IMR-90 (cell line): ENCODE results near the gene OR5M11. TPM values are rescaled to one million over a fixed set of nuclear protein-coding genes. Genes with fewer than 3 reads are reported as not detected.

Experiments
- polyA plus RNA-seq, 3 experiments: library from polyadenylated mRNA; depleted of rRNA; stranded (reverse); fragments of >200 nt; gene quantifications; 2 replicates each; pipeline ENCODE4 v1.2.3, GENCODE V29; 2012; ENCODE audit warnings: low replicate concordance in 1 of 3
- total RNA-seq: library from RNA; depleted of rRNA; stranded (reverse); fragments of >200 nt; gene quantifications from 2 replicates; pipeline ENCODE4 v1.2.3, GENCODE V29; 2012; rRNA removed

The OR5M11 gene
- total and polyA plus RNA-seq, 2 of the 4 experiments (the other 2 are of a cell fraction) = not detected

Other genes with a start within 250 kb of the OR5M11 start
- gene OR8K3, start 228.1 kb downstream of the OR5M11 start, total RNA-seq = not detected in 2 replicates
- gene OR8K3, start 228.1 kb downstream of the OR5M11 start, polyA plus RNA-seq (2012; rRNA removed) = not detected in 2 replicates
- gene OR8K1, start 197.2 kb downstream of the OR5M11 start, total RNA-seq = not detected in 2 replicates
- not detected in 2 replicates for gene OR8K1, start 197.2 kb downstream of the OR5M11 start, polyA plus RNA-seq (2012; rRNA removed)
- not detected in 2 replicates for gene OR8J1, start 189.0 kb downstream of the OR5M11 start, total RNA-seq
- not detected in 2 replicates for gene OR8J1, start 189.0 kb downstream of the OR5M11 start, polyA plus RNA-seq (2012; rRNA removed)
- not detected in 2 replicates for gene OR8U1, start 167.6 kb downstream of the OR5M11 start, total RNA-seq
- gene OR8U1, start 167.6 kb downstream of the OR5M11 start, polyA plus RNA-seq (2012; rRNA removed) = not detected in 2 replicates
- not detected in 2 replicates for gene OR5AL1, start 130.6 kb downstream of the OR5M11 start, total RNA-seq
- not detected in 2 replicates for gene OR5AL1, start 130.6 kb downstream of the OR5M11 start, polyA plus RNA-seq (2012; rRNA removed)
- gene OR5M3, start 69.9 kb downstream of the OR5M11 start, total RNA-seq = not detected in 2 replicates
- gene OR5M3, start 69.9 kb downstream of the OR5M11 start, polyA plus RNA-seq (2012; rRNA removed) = not detected in 2 replicates
- not detected in 2 replicates for gene OR5M8, start 51.9 kb downstream of the OR5M11 start, total RNA-seq
- not detected in 2 replicates for gene OR5M8, start 51.9 kb downstream of the OR5M11 start, polyA plus RNA-seq (2012; rRNA removed)
- gene OR5M10, start 34.5 kb upstream of the OR5M11 start, total RNA-seq = not detected in 2 replicates
- not detected in 2 replicates for gene OR5M10, start 34.5 kb upstream of the OR5M11 start, polyA plus RNA-seq (2012; rRNA removed)
- gene OR5M1, start 71.6 kb upstream of the OR5M11 start, total RNA-seq = not detected in 2 replicates
- not detected in 2 replicates for gene OR5M1, start 71.6 kb upstream of the OR5M11 start, polyA plus RNA-seq (2012; rRNA removed)
- not detected in 2 replicates for gene OR5AP2, start 99.2 kb upstream of the OR5M11 start, total RNA-seq
- not detected in 2 replicates for gene OR5AP2, start 99.2 kb upstream of the OR5M11 start, polyA plus RNA-seq (2012; rRNA removed)
- gene OR5AR1, start 120.4 kb upstream of the OR5M11 start, total RNA-seq = not detected in 2 replicates
- gene OR5AR1, start 120.4 kb upstream of the OR5M11 start, polyA plus RNA-seq (2012; rRNA removed) = not detected in 2 replicates
- not detected in 2 replicates for gene OR9G1, start 155.8 kb upstream of the OR5M11 start, total RNA-seq
- not detected in 2 replicates for gene OR9G1, start 155.8 kb upstream of the OR5M11 start, polyA plus RNA-seq (2012; rRNA removed)
- not detected in 2 replicates for gene OR9G4, start 205.4 kb upstream of the OR5M11 start, total RNA-seq
- not detected in 2 replicates for gene OR9G4, start 205.4 kb upstream of the OR5M11 start, polyA plus RNA-seq (2012; rRNA removed)